GM12878 (cell line): ENCODE measurements around the gene SLC35F3. TPM values are rescaled to one million over a fixed set of nuclear protein-coding genes. Genes with fewer than 3 reads are reported as not detected.

ENCODE experiments used
- ATAC-seq: fragments of 200-7000 bp; cut with Tn5 transposase; 3 replicates; pipeline ENCODE4 v1.9.1; 2020; ENCODE audit warnings: mild to moderate bottlenecking, moderate library complexity
- BruUV-seq: library from RNA; stranded (reverse); fragments of 400-500 nt; replicated peaks from 2 replicates; lab custom pipeline; 2021; lab: Mats Ljungman, UMichigan
- CTCF ChIA-PET: fragments of 300-600 bp; sonication (Branson Sonifier 250); formaldehyde crosslinking; extraction: SDS; loops from one replicate; lab custom pipeline; 2021; ENCODE audit warnings: inconsistent platforms; lab: Yijun Ruan, JAX
- POLR2A ChIA-PET: fragments of 350-600 bp; formaldehyde crosslinking; extraction: SDS; loops from one replicate; lab custom pipeline; 2021; ENCODE audit warnings: inconsistent platforms; lab: Charles Lee
- RAD21 ChIA-PET: fragments of 300-600 bp; sonication (Branson Sonifier 250); formaldehyde crosslinking; loops from one replicate; lab custom pipeline; 2023; ENCODE audit warnings: antibody characterized with exemption; ENCODE audit not compliant: unreplicated experiment; lab: Charles Lee
- SMC1A ChIA-PET: fragments of 300-600 bp; sonication (Branson Sonifier 250); formaldehyde crosslinking; loops from one replicate; lab custom pipeline; 2023; ENCODE audit not compliant: unreplicated experiment, uncharacterized antibody; lab: Charles Lee
- DNase-seq: peaks from one replicate; pipeline ENCODE4 v3.0.0-alpha.2; 2011; ENCODE audit warnings: low read depth, low spot score
- FAIRE-seq: peaks from 3 replicates; lab custom pipeline; 2011; peaks lifted over from hg19 to GRCh38; lab: Jason Lieb, UNC
- H2AFZ ChIP-seq: 2 replicates; pipeline ENCODE4 v1.6.0; 2011; ENCODE audit warnings: low read depth, low read length, control low read depth; ENCODE audit not compliant: control insufficient read depth
- H3K27ac ChIP-seq: 2 replicates; pipeline ENCODE4 v1.5.1; 2011; ENCODE audit warnings: control low read depth; ENCODE audit not compliant: control insufficient read depth, insufficient read depth
- H3K27me3 ChIP-seq, 2 experiments: replicated peaks in 1 of 2; 2 replicates each; pipeline versions ENCODE4 v1.6.0 to v1.6.1; 2011; ENCODE audit warnings: low read length in 1 of 2; ENCODE audit not compliant: control insufficient read depth in 2 of 2, insufficient read depth in 2 of 2
- H3K36me3 ChIP-seq, 2 experiments: 2 replicates each; pipeline ENCODE4 v1.5.1; 2011; ENCODE audit warnings: low read length in 1 of 2; ENCODE audit not compliant: control insufficient read depth in 2 of 2, insufficient read depth in 2 of 2
- H3K4me1 ChIP-seq: 2 replicates; pipeline ENCODE4 v1.6.1; 2011; ENCODE audit warnings: mild to moderate bottlenecking, low read length, moderate library complexity, mixed read lengths; ENCODE audit not compliant: control insufficient read depth, insufficient read depth
- H3K4me2 ChIP-seq: 2 replicates; pipeline ENCODE4 v1.6.0; 2011; ENCODE audit warnings: control low read depth; ENCODE audit not compliant: control insufficient read depth, insufficient read depth
- H3K4me3 ChIP-seq: fragments of 200-600 bp; sonication (generic); 2 replicates; pipeline ENCODE4 v1.5.1; 2016
- H3K79me2 ChIP-seq: 2 replicates; pipeline ENCODE4 v1.6.0; 2011; ENCODE audit warnings: low read length; ENCODE audit not compliant: control insufficient read depth, insufficient read depth
- H3K9ac ChIP-seq: 2 replicates; pipeline ENCODE4 v1.8.0; 2011; ENCODE audit warnings: low read length, control low read depth, mixed read lengths; ENCODE audit not compliant: control insufficient read depth, insufficient read depth
- H3K9me3 ChIP-seq: replicated peaks from 3 replicates; pipeline ENCODE4 v1.5.1; 2011; ENCODE audit warnings: mild to moderate bottlenecking, low read length; ENCODE audit not compliant: control insufficient read depth, insufficient read depth
- H4K20me1 ChIP-seq: 2 replicates; pipeline ENCODE4 v1.6.0; 2011; ENCODE audit not compliant: control insufficient read depth, insufficient read depth
- BMI1 ChIP-seq: fragments of 450-650 bp; IDR thresholded peaks from 2 replicates; pipeline ENCODE4 v1.6.1; 2016; ENCODE audit warnings: mild to moderate bottlenecking, moderate library complexity, borderline replicate concordance
- CBX3 ChIP-seq: fragments of 200-600 bp; sonication (generic); IDR thresholded peaks from 2 replicates; pipeline ENCODE4 v1.6.1; 2016; ENCODE audit warnings: low read depth, borderline replicate concordance
- EGR1 ChIP-seq, 2 experiments: IDR thresholded peaks; 1 replicate in 1 of 2; 2 replicates in 1 of 2; pipeline ENCODE4 v1.6.1; 2011 to 2012; ENCODE audit warnings: low read depth in 2 of 2, low read length in 2 of 2, borderline replicate concordance in 1 of 2, mild to moderate bottlenecking in 1 of 2, moderate library complexity in 1 of 2
- FOXK2 ChIP-seq: fragments of 450-650 bp; IDR thresholded peaks from 2 replicates; pipeline ENCODE4 v1.6.1; 2017; ENCODE audit warnings: mild to moderate bottlenecking, moderate library complexity
- IRF4 ChIP-seq: IDR thresholded peaks from 2 replicates; pipeline ENCODE4 v1.6.1; 2011; ENCODE audit warnings: low read depth, low read length
- KDM1A ChIP-seq: fragments of 200-600 bp; sonication (generic); IDR thresholded peaks from 2 replicates; pipeline ENCODE4 v1.6.1; 2016; ENCODE audit warnings: borderline replicate concordance
- NFXL1 ChIP-seq: fragments of 450-650 bp; IDR thresholded peaks from 2 replicates; pipeline ENCODE4 v1.6.1; 2017; ENCODE audit warnings: antibody characterized with exemption, mild to moderate bottlenecking, borderline replicate concordance
- NFYA ChIP-seq: IDR thresholded peaks from 2 replicates; pipeline ENCODE4 v1.6.1; 2011; ENCODE audit warnings: low read depth, mild to moderate bottlenecking, low read length, improper control_type of control experiment, borderline replicate concordance
- RAD21 ChIP-seq: IDR thresholded peaks from 2 replicates; pipeline ENCODE4 v1.6.1; 2011; ENCODE audit warnings: mild to moderate bottlenecking, low read depth, low read length, moderate library complexity; ENCODE audit not compliant: insufficient read depth
- RAD51 ChIP-seq: fragments of 450-650 bp; IDR thresholded peaks from 2 replicates; pipeline ENCODE4 v1.6.1; 2016; ENCODE audit warnings: moderate library complexity, mild to moderate bottlenecking, inconsistent platforms
- WRNIP1 ChIP-seq: IDR thresholded peaks from 2 replicates; pipeline ENCODE4 v1.6.1; 2011; ENCODE audit warnings: low read depth, low read length, improper control_type of control experiment, borderline replicate concordance
- YBX1 ChIP-seq: fragments of 450-650 bp; IDR thresholded peaks from 2 replicates; pipeline ENCODE4 v1.6.1; 2016; ENCODE audit warnings: antibody characterized with exemption
- ZNF24 ChIP-seq: fragments of 450-650 bp; IDR thresholded peaks from 2 replicates; pipeline ENCODE4 v1.6.1; 2017; ENCODE audit warnings: antibody characterized with exemption, mild to moderate bottlenecking
- WGBS: methylation state at CpG from one replicate; pipeline ENCODE4 v1.1.6; 2016; ENCODE audit warnings: low lambda C conversion rate; ENCODE audit not compliant: insufficient replicate concordance, insufficient coverage; ENCODE audit errors: missing lambda C conversion rate; 5-methylcytosine and 5-hydroxymethylcytosine counted together
- in situ Hi-C: fragments of 300-500 bp; cut with MboI; formaldehyde crosslinking; loops from 9 replicates; pipeline ENCODE4 v1.14.3; 2018; ENCODE audit warnings: mixed read lengths
- intact Hi-C: fragments of 100-400 bp; cut with micrococcal nuclease; formaldehyde crosslinking; loops from one replicate; pipeline ENCODE4 v1.14.2; 2022; ENCODE audit not compliant: unreplicated experiment
- polyA plus RNA-seq, 11 experiments: library from polyadenylated mRNA; depleted of rRNA in 4 of 11; unstranded in 6 of 11; stranded (reverse) in 5 of 11; fragments of >200 nt; fragmentation: Nextera tagmentation in 4 of 11; fragmentation: Illumina TruSeq in 1 of 11; extraction: Ambion mirVana in 4 of 11; extraction: Trizol in 1 of 11; gene quantifications; 1 replicate in 1 of 11; 2 replicates in 10 of 11; pipeline versions ENCODE4 v1.2.1 to v1.2.3, GENCODE V29; 2011 to 2016; ENCODE audit warnings: inconsistent platforms in 2 of 11, missing spikeins in 2 of 11, low read depth in 1 of 11
- total RNA-seq, 4 experiments: library from RNA; depleted of rRNA in 3 of 4; stranded (reverse); fragments of >200 nt in 3 of 4; fragmentation: Illumina TruSeq in 1 of 4; extraction: Trizol in 1 of 4; gene quantifications; 2 replicates each; pipeline versions ENCODE4 v1.2.1 to v1.2.3, GENCODE V29; 2013 to 2021
- TF ChIP-seq, protein P1 (sequence below): fragments of 450-650 bp; IDR thresholded peaks from 2 replicates; pipeline ENCODE4 v1.6.1; 2016; ENCODE audit warnings: mild to moderate bottlenecking
- TF ChIP-seq, protein P2 (sequence below): fragments of 450-650 bp; IDR thresholded peaks from 2 replicates; pipeline ENCODE4 v1.6.1; 2018; ENCODE audit warnings: borderline replicate concordance, mild to moderate bottlenecking; ENCODE audit not compliant: partially characterized antibody
- TF ChIP-seq, protein P3 (sequence below): fragments of 450-650 bp; IDR thresholded peaks from 2 replicates; pipeline ENCODE4 v1.6.1; 2017; ENCODE audit warnings: mild to moderate bottlenecking, moderate library complexity

Gene SLC35F3
- total and polyA plus RNA-seq, 10 of the 15 experiments (the other 5 are each of a cell fraction or from before 2014, with no cell fraction given) = 1.0 to 8.6 (median 5.7) TPM

DNA sequence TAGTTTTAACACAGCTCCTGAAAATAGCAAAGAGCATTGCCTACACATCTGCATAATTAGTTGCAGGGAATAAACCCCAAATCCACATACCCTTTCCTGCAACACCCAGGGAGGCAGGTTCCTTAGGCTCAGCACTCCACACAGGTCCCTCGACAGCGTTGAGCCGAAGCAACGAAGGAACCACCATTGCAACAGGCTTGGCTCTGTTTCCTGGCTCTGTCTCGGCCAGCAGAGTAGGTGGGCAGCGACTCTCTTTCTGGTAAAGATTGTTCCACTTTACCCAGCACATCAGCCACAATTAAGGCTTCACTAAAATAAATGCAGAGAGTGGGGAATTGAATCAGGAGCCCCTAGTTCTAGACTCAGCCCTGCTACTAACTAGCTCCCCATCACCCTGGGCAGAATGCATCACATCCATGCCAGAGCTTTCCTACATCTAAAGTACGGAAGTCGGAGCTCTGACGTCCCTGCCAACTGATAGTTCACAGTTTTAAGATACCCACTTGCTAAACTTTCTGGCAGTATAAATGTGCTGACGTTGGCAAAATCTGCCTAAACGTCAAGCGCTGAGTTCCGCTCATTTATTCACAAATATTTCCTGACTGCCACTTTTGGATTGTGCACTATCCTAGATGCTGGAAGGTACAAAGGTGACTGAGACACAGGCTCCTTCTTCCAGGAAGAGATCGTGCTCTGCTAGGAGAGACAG, 389.8 kb downstream of the SLC35F3 start:
- Histone ChIP-seq H3K9ac (no peak overlapping the region), H3K36me3 (no peaks in the 10 kb centered on the region), H3K4me3 (no peak overlapping the region), H4K20me1 (no peaks in the 10 kb centered on the region), H2AFZ (no peak overlapping the region), H3K9me3 (no peaks in the 10 kb centered on the region; the same call in none of the 3 replicates), H3K79me2 (no peaks in the 10 kb centered on the region), H3K4me2 (no peak overlapping the region), H3K4me1 (no peaks in the 10 kb centered on the region), H3K27me3 (no peaks in the 10 kb centered on the region), H3K27ac (no peak overlapping the region)
- ATAC-seq = no peak
- ChIA-PET RAD21 (no interaction called here), POLR2A (no interaction called here), SMC1A (interaction anchor here (0.8 to 2.2 kb wide), 2 partner anchors 13 to 35 kb away, joined by 3 to 8 read pairs; no protein-coding TSS in a partner anchor), CTCF (interaction anchor here (1.2 to 5.1 kb wide), 4 partner anchors 10 to 105 kb away, joined by 3 to 30 read pairs (median 7); no protein-coding TSS in a partner anchor)
- BruUV-seq = no TSS peak
- intact Hi-C loops = no loop called here
- WGBS = 45% methylated on average over 14 of the region's 14 CpGs
- FAIRE-seq = no peak
- in situ Hi-C loops = no loop called here
- DNase-seq = no peak
- TF ChIP-seq KDM1A (no peak), BMI1 (no peak), NFXL1 (no peak), ZNF24 (no peak), IRF4 (no peak), RAD51 (no peak), YBX1 (no peak), NFYA (no peak), FOXK2 (no peak), RAD21 (no peak), EGR1 (IDR thresholded peaks at IDR 0.05; ENCODE audit: borderline replicate concordance in 1 of 2, low read depth in 2 of 2, low read length in 2 of 2) (no peak), CBX3 (no peak), WRNIP1 (no peak)
- TF ChIP-seq, protein P1, sequence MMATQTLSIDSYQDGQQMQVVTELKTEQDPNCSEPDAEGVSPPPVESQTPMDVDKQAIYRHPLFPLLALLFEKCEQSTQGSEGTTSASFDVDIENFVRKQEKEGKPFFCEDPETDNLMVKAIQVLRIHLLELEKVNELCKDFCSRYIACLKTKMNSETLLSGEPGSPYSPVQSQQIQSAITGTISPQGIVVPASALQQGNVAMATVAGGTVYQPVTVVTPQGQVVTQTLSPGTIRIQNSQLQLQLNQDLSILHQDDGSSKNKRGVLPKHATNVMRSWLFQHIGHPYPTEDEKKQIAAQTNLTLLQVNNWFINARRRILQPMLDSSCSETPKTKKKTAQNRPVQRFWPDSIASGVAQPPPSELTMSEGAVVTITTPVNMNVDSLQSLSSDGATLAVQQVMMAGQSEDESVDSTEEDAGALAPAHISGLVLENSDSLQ = no peak
- TF ChIP-seq, protein P2, sequence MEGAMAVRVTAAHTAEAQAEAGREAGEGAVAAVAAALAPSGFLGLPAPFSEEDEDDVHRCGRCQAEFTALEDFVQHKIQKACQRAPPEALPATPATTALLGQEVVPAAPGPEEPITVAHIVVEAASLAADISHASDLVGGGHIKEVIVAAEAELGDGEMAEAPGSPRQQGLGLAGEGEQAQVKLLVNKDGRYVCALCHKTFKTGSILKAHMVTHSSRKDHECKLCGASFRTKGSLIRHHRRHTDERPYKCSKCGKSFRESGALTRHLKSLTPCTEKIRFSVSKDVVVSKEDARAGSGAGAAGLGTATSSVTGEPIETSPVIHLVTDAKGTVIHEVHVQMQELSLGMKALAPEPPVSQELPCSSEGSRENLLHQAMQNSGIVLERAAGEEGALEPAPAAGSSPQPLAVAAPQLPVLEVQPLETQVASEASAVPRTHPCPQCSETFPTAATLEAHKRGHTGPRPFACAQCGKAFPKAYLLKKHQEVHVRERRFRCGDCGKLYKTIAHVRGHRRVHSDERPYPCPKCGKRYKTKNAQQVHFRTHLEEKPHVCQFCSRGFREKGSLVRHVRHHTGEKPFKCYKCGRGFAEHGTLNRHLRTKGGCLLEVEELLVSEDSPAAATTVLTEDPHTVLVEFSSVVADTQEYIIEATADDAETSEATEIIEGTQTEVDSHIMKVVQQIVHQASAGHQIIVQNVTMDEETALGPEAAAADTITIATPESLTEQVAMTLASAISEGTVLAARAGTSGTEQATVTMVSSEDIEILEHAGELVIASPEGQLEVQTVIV = no peak
- TF ChIP-seq, protein P3, sequence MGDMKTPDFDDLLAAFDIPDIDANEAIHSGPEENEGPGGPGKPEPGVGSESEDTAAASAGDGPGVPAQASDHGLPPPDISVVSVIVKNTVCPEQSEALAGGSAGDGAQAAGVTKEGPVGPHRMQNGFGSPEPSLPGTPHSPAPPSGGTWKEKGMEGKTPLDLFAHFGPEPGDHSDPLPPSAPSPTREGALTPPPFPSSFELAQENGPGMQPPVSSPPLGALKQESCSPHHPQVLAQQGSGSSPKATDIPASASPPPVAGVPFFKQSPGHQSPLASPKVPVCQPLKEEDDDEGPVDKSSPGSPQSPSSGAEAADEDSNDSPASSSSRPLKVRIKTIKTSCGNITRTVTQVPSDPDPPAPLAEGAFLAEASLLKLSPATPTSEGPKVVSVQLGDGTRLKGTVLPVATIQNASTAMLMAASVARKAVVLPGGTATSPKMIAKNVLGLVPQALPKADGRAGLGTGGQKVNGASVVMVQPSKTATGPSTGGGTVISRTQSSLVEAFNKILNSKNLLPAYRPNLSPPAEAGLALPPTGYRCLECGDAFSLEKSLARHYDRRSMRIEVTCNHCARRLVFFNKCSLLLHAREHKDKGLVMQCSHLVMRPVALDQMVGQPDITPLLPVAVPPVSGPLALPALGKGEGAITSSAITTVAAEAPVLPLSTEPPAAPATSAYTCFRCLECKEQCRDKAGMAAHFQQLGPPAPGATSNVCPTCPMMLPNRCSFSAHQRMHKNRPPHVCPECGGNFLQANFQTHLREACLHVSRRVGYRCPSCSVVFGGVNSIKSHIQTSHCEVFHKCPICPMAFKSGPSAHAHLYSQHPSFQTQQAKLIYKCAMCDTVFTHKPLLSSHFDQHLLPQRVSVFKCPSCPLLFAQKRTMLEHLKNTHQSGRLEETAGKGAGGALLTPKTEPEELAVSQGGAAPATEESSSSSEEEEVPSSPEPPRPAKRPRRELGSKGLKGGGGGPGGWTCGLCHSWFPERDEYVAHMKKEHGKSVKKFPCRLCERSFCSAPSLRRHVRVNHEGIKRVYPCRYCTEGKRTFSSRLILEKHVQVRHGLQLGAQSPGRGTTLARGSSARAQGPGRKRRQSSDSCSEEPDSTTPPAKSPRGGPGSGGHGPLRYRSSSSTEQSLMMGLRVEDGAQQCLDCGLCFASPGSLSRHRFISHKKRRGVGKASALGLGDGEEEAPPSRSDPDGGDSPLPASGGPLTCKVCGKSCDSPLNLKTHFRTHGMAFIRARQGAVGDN = no peak
